K562 (cell line): ENCODE measurements around the gene FRMD3. TPM values are rescaled to one million over a fixed set of nuclear protein-coding genes. Genes with fewer than 3 reads are reported as not detected.

Experiments
- ATAC-seq: fragments of 200-7000 bp; cut with Tn5 transposase; 3 replicates; pipeline ENCODE4 v1.9.1; 2020; ENCODE audit warnings: moderate library complexity
- BruUV-seq: library from RNA; stranded (reverse); fragments of 400-500 nt; replicated peaks from 2 replicates; lab custom pipeline; 2021; lab: Mats Ljungman, UMichigan
- CTCF ChIA-PET: fragments of 300-600 bp; formaldehyde crosslinking; extraction: SDS; loops from one replicate; lab custom pipeline; 2021; ENCODE audit warnings: low intra/inter-chr PET ratio; lab: Yijun Ruan, JAX
- POLR2A ChIA-PET: fragments of 300-600, 350-650 bp; sonication (Branson Sonifier 250); formaldehyde crosslinking; extraction: SDS; loops from one replicate; lab custom pipeline; 2021; ENCODE audit warnings: antibody characterized with exemption, inconsistent platforms; lab: Yijun Ruan, JAX
- DNase-seq, 4 experiments: peaks; one replicate each; pipeline versions ENCODE4 v3.0.0 to v3.0.0-alpha.2; 2011 to 2018; ENCODE audit warnings: low spot score in 3 of 4, mixed read lengths in 3 of 4; ENCODE audit errors: extremely low read depth in 1 of 4
- FAIRE-seq: peaks from 2 replicates; lab custom pipeline; 2011; peaks lifted over from hg19 to GRCh38; lab: Jason Lieb, UNC
- H2AFZ ChIP-seq: 2 replicates; pipeline ENCODE4 v1.6.0; 2011; ENCODE audit warnings: low read depth, low read length, control low read depth, inconsistent platforms
- H3K27ac ChIP-seq: fragments of 200-600 bp; 3 replicates; pipeline ENCODE4 v1.8.0; 2011; ENCODE audit warnings: low read depth, mild to moderate bottlenecking, control low read depth, inconsistent platforms, low read length, moderate library complexity, mixed read lengths; ENCODE audit errors: extremely low read depth
- H3K27me3 ChIP-seq, 2 experiments: fragments of 300-600 bp in 1 of 2; 2 replicates in 1 of 2; 3 replicates in 1 of 2; pipeline versions ENCODE4 v1.6.0 to v1.8.0; 2011; ENCODE audit warnings: inconsistent platforms in 2 of 2, low read length in 2 of 2, mild to moderate bottlenecking in 1 of 2, mixed read lengths in 1 of 2, moderate library complexity in 1 of 2; ENCODE audit not compliant: control insufficient read depth in 2 of 2, insufficient read depth in 2 of 2
- H3K36me3 ChIP-seq: fragments of 300-600 bp; 3 replicates; pipeline ENCODE4 v1.8.0; 2011; ENCODE audit warnings: mild to moderate bottlenecking, low read length, inconsistent platforms; ENCODE audit not compliant: control insufficient read depth, insufficient read depth
- H3K4me1 ChIP-seq, 2 experiments: fragments of 200-600 bp in 1 of 2; replicated peaks in 1 of 2; 2 replicates in 1 of 2; 3 replicates in 1 of 2; pipeline versions ENCODE4 v1.5.1 to v1.8.0; 2011; ENCODE audit warnings: inconsistent platforms in 2 of 2, low read length in 2 of 2, mild to moderate bottlenecking in 1 of 2, mixed read lengths in 1 of 2, moderate library complexity in 1 of 2; ENCODE audit not compliant: control insufficient read depth in 2 of 2, insufficient read depth in 2 of 2
- H3K4me2 ChIP-seq: 2 replicates; pipeline ENCODE4 v1.6.1; 2011; ENCODE audit warnings: low read length, control low read depth, inconsistent platforms, mixed read lengths; ENCODE audit not compliant: insufficient read depth
- H3K4me3 ChIP-seq: fragments of 200-600 bp; sonication (generic), shearing (Covaris generic); 2 replicates; pipeline ENCODE4 v1.5.1; 2016; ENCODE audit warnings: control low read depth, inconsistent platforms
- H3K79me2 ChIP-seq: fragments of 200-600 bp; 3 replicates; pipeline ENCODE4 v1.8.0; 2011; ENCODE audit warnings: low read length, inconsistent platforms; ENCODE audit not compliant: control insufficient read depth, insufficient read depth
- H3K9ac ChIP-seq, 2 experiments: 2 replicates each; pipeline versions ENCODE4 v1.6.0 to v1.6.1; 2011; ENCODE audit warnings: low read depth in 2 of 2, low read length in 2 of 2, control low read depth in 1 of 2, inconsistent platforms in 1 of 2, mild to moderate bottlenecking in 1 of 2, mixed read lengths in 1 of 2; ENCODE audit not compliant: insufficient read depth in 1 of 2
- H3K9me1 ChIP-seq: one replicate; pipeline ENCODE4 v1.6.0; 2011; ENCODE audit warnings: inconsistent platforms, mild to moderate bottlenecking, low read length, moderate library complexity; ENCODE audit not compliant: control insufficient read depth, insufficient read depth
- H3K9me3 ChIP-seq: replicated peaks from 2 replicates; pipeline ENCODE4 v1.5.1; 2011; ENCODE audit warnings: low read depth, low read length, inconsistent platforms; ENCODE audit not compliant: control insufficient read depth, insufficient read depth
- H4K20me1 ChIP-seq: replicated peaks from 2 replicates; pipeline ENCODE4 v1.6.1; 2011; ENCODE audit warnings: low read length, inconsistent platforms, mixed read lengths; ENCODE audit not compliant: control insufficient read depth, insufficient read depth
- C11orf30 ChIP-seq: fragments of 450-650 bp; IDR thresholded peaks from 2 replicates; pipeline ENCODE4 v1.6.1; 2016; ENCODE audit warnings: low read depth, mild to moderate bottlenecking
- CEBPZ ChIP-seq: fragments of 150-350 bp; IDR thresholded peaks from 2 replicates; pipeline ENCODE4 v1.6.1; 2014; ENCODE audit warnings: low read depth, mild to moderate bottlenecking, low read length, borderline replicate concordance
- HDAC2 ChIP-seq: fragments of 450-650 bp; IDR thresholded peaks from 2 replicates; pipeline ENCODE4 v1.6.1; 2016; ENCODE audit warnings: mild to moderate bottlenecking
- HNRNPLL ChIP-seq: fragments of 200-400 bp; formaldehyde crosslinking; IDR thresholded peaks from 2 replicates; pipeline ENCODE4 v1.6.1; 2017; ENCODE audit warnings: low read length, low read depth, mild to moderate bottlenecking; ENCODE audit not compliant: poor library complexity, severe bottlenecking
- MXI1 ChIP-seq: IDR thresholded peaks from 2 replicates; pipeline ENCODE4 v1.6.1; 2011; ENCODE audit warnings: low read depth, mild to moderate bottlenecking, improper control_type of control experiment, low read length
- POLR2AphosphoS2 ChIP-seq: IDR thresholded peaks from 2 replicates; pipeline ENCODE4 v1.6.1; 2012; ENCODE audit warnings: low read length, improper control_type of control experiment
- RERE ChIP-seq: sonication (generic); formaldehyde crosslinking; IDR thresholded peaks from 2 replicates; pipeline ENCODE4 v1.8.0; 2023; ENCODE audit warnings: missing genetic modification reagents, mild to moderate bottlenecking, borderline replicate concordance
- TCF15 ChIP-seq: fragments of 250-450 bp; sonication (Bioruptor Pico); IDR thresholded peaks from 2 replicates; pipeline ENCODE4 v1.8.0; 2022; ENCODE audit warnings: moderate library complexity, mild to moderate bottlenecking, inconsistent platforms
- TRIM25 ChIP-seq: fragments of 450-650 bp; IDR thresholded peaks from 2 replicates; pipeline ENCODE4 v1.7.0; 2016; ENCODE audit warnings: borderline replicate concordance
- ZNF507 ChIP-seq: conservative IDR thresholded peaks from 2 replicates; pipeline ENCODE4 v1.6.1; 2017; ENCODE audit warnings: missing genetic modification characterization, missing compliant biosample characterization
- ZNF551 ChIP-seq: fragments of 250-450 bp; sonication (Bioruptor Pico); IDR thresholded peaks from 2 replicates; pipeline ENCODE4 v1.5.0; 2021; ENCODE audit warnings: mild to moderate bottlenecking, moderate library complexity
- ZNF668 ChIP-seq: fragments of 250-450 bp; sonication (Bioruptor Pico); IDR thresholded peaks from 2 replicates; pipeline ENCODE4 v1.8.0; 2022; ENCODE audit warnings: mild to moderate bottlenecking, inconsistent platforms
- WGBS: fragments of 100-300 bp; shearing (Covaris generic); methylation state at CpG from one replicate; pipeline ENCODE4 v1.1.6; 2016; ENCODE audit warnings: low coverage, mixed read lengths; ENCODE audit not compliant: insufficient coverage; ENCODE audit errors: missing lambda C conversion rate; 5-methylcytosine and 5-hydroxymethylcytosine counted together
- in situ Hi-C: fragments of 300-500 bp; cut with MboI; formaldehyde crosslinking; loops from 4 replicates; pipeline ENCODE4 v1.15.0; 2018; ENCODE audit warnings: inconsistent platforms, mixed read lengths
- intact Hi-C: fragments of 100-400 bp; cut with micrococcal nuclease; formaldehyde crosslinking; loops from 2 replicates; pipeline ENCODE4 v1.14.2; 2022
- polyA plus RNA-seq, 8 experiments: library from polyadenylated mRNA; depleted of rRNA in 4 of 8; stranded (reverse) in 5 of 8; unstranded in 3 of 8; fragments of >200 nt; fragmentation: Nextera tagmentation in 2 of 8; fragmentation: Illumina TruSeq in 1 of 8; extraction: Ambion mirVana in 2 of 8; extraction: Trizol in 1 of 8; gene quantifications; 2 replicates each; pipeline versions ENCODE4 v1.2.1 to v1.2.3, GENCODE V29; 2011 to 2014; ENCODE audit warnings: inconsistent platforms in 1 of 8, missing spikeins in 1 of 8
- total RNA-seq, 7 experiments: library from RNA; depleted of rRNA in 6 of 7; stranded (reverse); fragments of >200 nt in 6 of 7; fragmentation: Illumina TruSeq in 2 of 7; extraction: Trizol in 2 of 7; gene quantifications; 2 replicates each; pipeline versions ENCODE4 v1.2.1 to v1.2.3, GENCODE V29; 2011 to 2021; ENCODE audit warnings: low replicate concordance in 1 of 7

FRMD3 gene
- total and polyA plus RNA-seq, 9 of the 15 experiments (the other 6 are each of a cell fraction or from before 2014, with no cell fraction given) = 0.09 to 0.51 (median 0.21) TPM

- Histone ChIP-seq H3K4me1 (no peaks in the 10 kb centered on the region), H4K20me1 (no peaks in the 10 kb centered on the region), H3K79me2 (no peaks in the 10 kb centered on the region), H3K9me1 (no peaks in the 10 kb centered on the region), H3K27me3 (no peaks in the 10 kb centered on the region), H3K4me2 (no peak overlapping the region), H3K9ac (no peak overlapping the region), H3K4me3 (no peak overlapping the region), H2AFZ (no peak overlapping the region), H3K9me3 (no peaks in the 10 kb centered on the region), H3K36me3 (no peaks in the 10 kb centered on the region), H3K27ac (no peak overlapping the region)
- POLR2A ChIA-PET = no interaction called here
- CTCF ChIA-PET = no interaction called here
- FAIRE-seq (no peak), ATAC-seq (no peak), DNase-seq (no peak)
- no TSS peak for BruUV-seq
- intact Hi-C loops (no loop called here), in situ Hi-C loops (no loop called here)
- WGBS = 18% methylated on average over 5 of the region's 5 CpGs
- no peak for TF ChIP-seq TCF15 (CRISPR knock-in tag)
- no peak for TF ChIP-seq RERE (CRISPR knock-in tag)
- TF ChIP-seq CEBPZ = no peak
- TF ChIP-seq MXI1 = no peak
- TF ChIP-seq HNRNPLL = no peak
- TF ChIP-seq ZNF507 = no peak
- TF ChIP-seq HDAC2 = no peak
- TF ChIP-seq TRIM25 = no peak
- TF ChIP-seq C11orf30 = no peak
- TF ChIP-seq ZNF551 (CRISPR knock-in tag) = no peak
- TF ChIP-seq ZNF668 (CRISPR knock-in tag) = no peak
- TF ChIP-seq POLR2AphosphoS2 = no peak
Observed at GRCh38 chr9:83410701-83411100, 127.5 kb downstream of the FRMD3 start.
